Kidney epithelial cell (primary cell): Measurements from ENCODE around the gene TAT. TPM values are rescaled to one million over a fixed set of nuclear protein-coding genes. Genes with fewer than 3 reads are reported as not detected.
"Not testable (repeated sequence)": the region's sequence is repeated elsewhere in the genome, so short reads cannot be mapped to it uniquely, and the experiment has no call there.

Experiments
- DNase-seq: peaks from one replicate; pipeline ENCODE4 v3.0.0-alpha.2; 2010; ENCODE audit warnings: low read depth
- H3K27me3 ChIP-seq: 2 replicates; pipeline ENCODE4 v1.6.0; 2011; ENCODE audit warnings: low read length; ENCODE audit not compliant: control insufficient read depth, insufficient read depth
- H3K36me3 ChIP-seq: 2 replicates; pipeline ENCODE4 v1.5.1; 2011; ENCODE audit warnings: low read length; ENCODE audit not compliant: control insufficient read depth, insufficient read depth
- H3K4me3 ChIP-seq: 2 replicates; pipeline ENCODE4 v1.5.1; 2011; ENCODE audit warnings: low read depth, mild to moderate bottlenecking, control low read depth, low read length
- total RNA-seq: library from RNA; depleted of rRNA; stranded (reverse); fragments of >200 nt; gene quantifications from 2 replicates; pipeline ENCODE4 v1.2.3, GENCODE V29; 2015
- TF ChIP-seq, protein P1 (sequence below): IDR thresholded peaks from 2 replicates; pipeline ENCODE4 v1.5.1; 2011; ENCODE audit warnings: mild to moderate bottlenecking, moderate library complexity, low read length, control low read depth, inconsistent platforms; ENCODE audit not compliant: insufficient read depth, poor library complexity, severe bottlenecking

Gene TAT
- total RNA-seq, 1 donor from 2014 or later, result not detected

DNA sequence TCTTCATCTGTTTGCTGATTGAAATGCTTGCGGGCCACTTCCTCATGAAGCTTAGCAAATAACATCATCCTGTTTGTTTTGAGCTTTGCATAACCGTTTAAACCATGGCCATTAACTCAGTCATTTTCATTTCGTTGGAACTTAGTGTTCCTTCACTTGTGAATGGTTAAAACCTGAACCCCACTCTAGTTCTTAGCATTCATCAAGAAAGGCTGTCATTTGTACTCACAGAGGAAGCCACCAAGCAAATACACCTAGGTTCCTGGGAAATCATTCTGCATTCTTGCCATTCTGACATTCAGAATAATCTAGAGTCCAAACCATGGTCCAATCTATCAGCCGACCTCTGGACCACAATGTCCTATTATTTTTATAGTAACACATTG is 8.4 kb upstream of the TAT start:
- no peaks in the 10 kb centered on the region for H3K27me3 ChIP-seq
- TF ChIP-seq, protein P1, sequence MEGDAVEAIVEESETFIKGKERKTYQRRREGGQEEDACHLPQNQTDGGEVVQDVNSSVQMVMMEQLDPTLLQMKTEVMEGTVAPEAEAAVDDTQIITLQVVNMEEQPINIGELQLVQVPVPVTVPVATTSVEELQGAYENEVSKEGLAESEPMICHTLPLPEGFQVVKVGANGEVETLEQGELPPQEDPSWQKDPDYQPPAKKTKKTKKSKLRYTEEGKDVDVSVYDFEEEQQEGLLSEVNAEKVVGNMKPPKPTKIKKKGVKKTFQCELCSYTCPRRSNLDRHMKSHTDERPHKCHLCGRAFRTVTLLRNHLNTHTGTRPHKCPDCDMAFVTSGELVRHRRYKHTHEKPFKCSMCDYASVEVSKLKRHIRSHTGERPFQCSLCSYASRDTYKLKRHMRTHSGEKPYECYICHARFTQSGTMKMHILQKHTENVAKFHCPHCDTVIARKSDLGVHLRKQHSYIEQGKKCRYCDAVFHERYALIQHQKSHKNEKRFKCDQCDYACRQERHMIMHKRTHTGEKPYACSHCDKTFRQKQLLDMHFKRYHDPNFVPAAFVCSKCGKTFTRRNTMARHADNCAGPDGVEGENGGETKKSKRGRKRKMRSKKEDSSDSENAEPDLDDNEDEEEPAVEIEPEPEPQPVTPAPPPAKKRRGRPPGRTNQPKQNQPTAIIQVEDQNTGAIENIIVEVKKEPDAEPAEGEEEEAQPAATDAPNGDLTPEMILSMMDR, result no peak
- H3K4me3 ChIP-seq, result no peak overlapping the region
- no peaks in the 10 kb centered on the region for H3K36me3 ChIP-seq
- DNase-seq, result no peak

DNA sequence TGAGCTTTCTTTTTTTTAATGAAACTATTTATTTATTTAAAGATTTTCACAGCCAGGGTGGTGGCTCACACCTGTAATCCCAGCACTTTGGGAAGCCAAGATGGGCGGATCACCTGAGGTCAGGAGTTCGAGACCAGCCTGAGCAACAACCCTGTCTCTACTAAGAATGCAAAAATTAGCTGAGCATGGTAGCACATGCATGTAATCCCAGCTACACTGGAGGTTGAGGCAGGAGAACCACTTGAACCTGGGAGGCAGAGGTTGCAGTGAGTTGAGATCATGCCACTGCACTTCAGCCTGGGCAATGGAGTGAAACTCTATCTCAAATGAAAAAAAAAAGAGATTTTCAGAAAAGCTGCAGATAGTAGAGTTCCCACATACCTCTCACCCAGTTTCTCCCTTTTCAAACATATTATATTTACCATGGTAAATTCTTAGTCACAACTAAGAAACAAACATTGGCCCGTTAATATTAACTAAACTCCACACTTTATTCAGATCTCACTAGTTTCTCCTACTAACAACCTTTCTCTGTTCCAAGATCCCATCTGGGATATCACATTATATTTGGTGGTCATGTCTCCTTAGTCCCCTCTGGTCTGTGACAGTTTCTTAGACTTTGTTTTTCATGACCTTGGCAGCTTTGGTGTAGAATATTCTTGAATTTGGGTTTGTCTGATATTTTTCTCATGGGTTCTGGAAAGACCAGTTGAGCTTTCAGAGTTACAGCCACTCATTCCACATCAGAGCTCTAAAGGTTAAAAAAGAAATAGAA is 7.8 kb upstream of the TAT start:
- no peaks in the 10 kb centered on the region for H3K27me3 ChIP-seq
- TF ChIP-seq, protein P1, result no peak
- H3K36me3 ChIP-seq, result no peaks in the 10 kb centered on the region
- DNase-seq, result no peak
- no peak overlapping the region for H3K4me3 ChIP-seq

DNA sequence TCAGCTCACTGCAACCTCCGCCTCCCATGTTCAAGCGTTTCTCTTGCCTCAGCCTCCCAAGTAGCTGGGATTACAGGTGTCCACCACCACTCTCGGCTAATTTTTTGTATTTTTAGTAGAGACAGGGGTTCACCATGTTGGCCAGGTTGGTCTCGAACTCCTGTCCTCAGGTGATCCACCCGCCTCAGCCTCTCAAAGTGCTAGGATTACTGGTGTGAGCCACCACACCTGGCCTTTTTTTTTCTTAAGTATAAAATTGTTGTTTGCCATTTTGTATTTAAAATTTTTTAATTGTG is 5.6 kb upstream of the TAT start:
- not testable (repeated sequence) for DNase-seq, H3K36me3 ChIP-seq, H3K27me3 ChIP-seq, H3K4me3 ChIP-seq

DNA sequence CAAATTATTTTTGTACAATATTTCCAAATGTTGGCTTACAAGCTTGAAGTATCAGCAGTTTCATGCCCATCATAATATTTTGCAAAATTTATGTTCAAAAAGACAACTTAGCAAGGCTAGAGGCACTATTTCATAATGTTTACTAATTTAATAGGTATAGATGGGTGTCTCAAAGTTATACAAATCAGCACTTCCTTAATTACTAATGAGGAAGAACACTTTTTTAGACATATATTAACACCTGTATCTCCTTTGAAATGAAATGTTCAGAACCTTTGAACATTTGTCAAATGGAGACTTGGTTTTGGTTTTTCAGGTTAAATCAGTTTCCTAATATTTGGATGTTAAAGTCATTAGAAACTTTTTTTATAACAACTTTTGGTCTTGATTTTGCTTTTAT is 2.2 kb downstream of the TAT start:
- H3K27me3 ChIP-seq, result no peaks in the 10 kb centered on the region
- no peak for DNase-seq
- H3K4me3 ChIP-seq, result no peak overlapping the region
- TF ChIP-seq, protein P1, result no peak
- H3K36me3 ChIP-seq, result no peaks in the 10 kb centered on the region

DNA sequence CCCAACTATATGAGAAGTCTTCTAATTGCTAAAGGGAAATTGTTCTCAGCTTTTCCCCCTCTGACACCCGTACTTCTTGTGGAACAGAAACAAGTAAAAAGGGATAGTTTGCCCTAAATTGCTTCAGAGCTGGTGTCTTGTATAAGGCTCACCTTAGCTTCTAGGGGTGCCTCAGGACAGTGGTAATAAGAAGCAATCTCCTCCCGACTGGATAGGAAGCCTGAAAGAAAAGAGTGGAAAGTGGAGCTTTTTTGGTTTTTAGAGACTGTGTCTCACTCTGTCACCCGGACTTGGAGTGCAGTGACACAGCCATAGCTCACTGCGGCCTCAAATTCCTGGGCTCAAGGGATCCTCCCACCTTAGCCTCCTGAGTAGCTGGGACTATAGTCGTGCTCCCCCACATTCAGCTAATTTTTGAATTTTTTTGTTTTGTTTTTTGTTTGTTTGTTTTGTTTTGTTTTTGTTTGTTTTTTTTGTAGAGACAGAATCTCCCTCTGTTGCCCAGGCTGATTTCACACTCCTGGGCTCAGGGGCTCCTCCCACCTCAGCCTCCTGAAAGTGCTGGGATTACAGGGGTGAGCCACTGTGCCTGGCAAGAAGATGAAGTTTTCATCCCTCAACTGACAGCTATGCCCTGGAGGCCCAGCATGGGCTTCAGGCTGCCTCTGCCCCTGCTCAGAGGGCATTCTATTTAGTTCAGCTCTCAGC is 3.4 kb downstream of the TAT start:
- Histone ChIP-seq H3K4me3 (no peak overlapping the region), H3K27me3 (no peaks in the 10 kb centered on the region), H3K36me3 (no peaks in the 10 kb centered on the region)
- DNase-seq, result no peak
- TF ChIP-seq, protein P1, result no peak

DNA sequence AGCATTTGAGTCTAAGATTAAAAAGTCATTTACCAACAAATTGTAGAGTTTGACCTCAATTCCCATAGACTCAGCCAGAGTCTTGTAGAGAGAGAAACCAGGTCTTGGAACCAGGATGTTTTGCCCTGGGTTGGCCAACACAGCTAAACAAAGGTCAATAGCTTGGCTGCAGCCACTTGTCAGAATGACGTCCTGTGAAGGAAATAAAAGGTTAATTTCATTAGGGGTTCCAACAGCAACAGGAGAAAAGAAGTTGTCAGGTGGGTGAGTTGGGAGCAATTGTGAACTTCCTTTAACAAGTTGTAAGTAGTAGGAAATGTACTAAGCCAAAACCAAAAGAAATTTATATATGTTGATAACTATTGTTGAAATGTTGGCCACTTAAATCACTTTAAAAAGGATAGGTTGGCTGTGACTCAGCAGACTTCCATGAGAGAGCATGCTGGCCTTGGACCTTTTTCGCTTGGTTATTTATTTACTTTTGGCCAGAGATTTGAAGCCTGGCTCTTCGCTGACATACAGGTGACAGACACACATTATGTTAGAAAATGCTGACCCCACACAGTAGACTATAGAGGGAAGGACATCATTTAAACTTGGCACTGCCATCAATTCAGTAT is 4.3 kb downstream of the TAT start:
- no peak for DNase-seq
- no peaks in the 10 kb centered on the region for H3K36me3 ChIP-seq
- TF ChIP-seq, protein P1, result no peak
- H3K4me3 ChIP-seq, result no peak overlapping the region
- no peaks in the 10 kb centered on the region for H3K27me3 ChIP-seq
